ENCODE data around the gene LCN10. TPM values are rescaled to one million over a fixed set of nuclear protein-coding genes. Genes with fewer than 3 reads are reported as not detected.

Gene LCN10
- total RNA-seq, 1 donor from 2014 or later, result 7.7 TPM

GRCh38 chr9:136726118-136726517 lies 16.6 kb downstream of the LCN10 start:
- intact Hi-C loops (cut with DNase I), result loop anchor here (5.0 kb wide), 1 partner anchor 39 kb away; the partner anchor contains the start of gene AGPAT2

GRCh38 chr9:136725612-136726011 lies 17.1 kb downstream of the LCN10 start:
- intact Hi-C loops (cut with DNase I), result loop anchor here (5.0 kb wide), 1 partner anchor 38 kb away; the partner anchor contains the start of gene AGPAT2
- no peak for ATAC-seq (ENCODE audit: poor library complexity)
- DNase-seq, result no peak

More at GRCh38 chr9:136726118-136726517, 16.6 kb downstream of the LCN10 start:
- no peak for ATAC-seq (ENCODE audit: poor library complexity)
- DNase-seq, result no peak

GRCh38 chr9:136724772-136725171 lies 18.0 kb downstream of the LCN10 start:
- ATAC-seq (ENCODE audit: poor library complexity), result no peak
- DNase-seq, result no peak
- intact Hi-C loops (cut with DNase I), result loop anchor here (5.0 kb wide), 1 partner anchor 37 kb away; the partner anchor contains the start of gene AGPAT2

GRCh38 chr9:136723989-136724388 lies 18.8 kb downstream of the LCN10 start:
- ATAC-seq (ENCODE audit: poor library complexity) (no peak), DNase-seq (no peak)
- intact Hi-C loops (cut with DNase I), result no loop called here

GRCh38 chr9:136723362-136723976 lies 19.3 kb downstream of the LCN10 start:
- ATAC-seq (ENCODE audit: poor library complexity) (no peak), DNase-seq (no peak)
- intact Hi-C loops (cut with DNase I), result no loop called here

GRCh38 chr9:136722969-136723356 lies 19.8 kb downstream of the LCN10 start:
- intact Hi-C loops (cut with DNase I), result no loop called here
- DNase-seq, result no peak
- ATAC-seq (ENCODE audit: poor library complexity), result no peak

- intact Hi-C loops (cut with DNase I), result no loop called here
Observed at GRCh38 chr9:136722093-136722968, 20.4 kb downstream of the LCN10 start.

GRCh38 chr9:136721339-136722092 lies 21.2 kb downstream of the LCN10 start:
- no peak for DNase-seq
- intact Hi-C loops (cut with DNase I), result no loop called here

More at GRCh38 chr9:136722093-136722968, 20.4 kb downstream of the LCN10 start:
- peak; percentile 3 for ATAC-seq (ENCODE audit: poor library complexity)
- no peak for DNase-seq

GRCh38 chr9:136720898-136721338 lies 21.8 kb downstream of the LCN10 start:
- ATAC-seq (ENCODE audit: poor library complexity) (peak; percentile 3), DNase-seq (no peak)
- intact Hi-C loops (cut with DNase I), result no loop called here

More at GRCh38 chr9:136721339-136722092, 21.2 kb downstream of the LCN10 start:
- peak; percentile 6 for ATAC-seq (ENCODE audit: poor library complexity)

- DNase-seq, result peak; percentile 72
- ATAC-seq (ENCODE audit: poor library complexity), result peak; percentile 22
- intact Hi-C loops (cut with DNase I), result no loop called here
Observed at GRCh38 chr9:136720251-136720897, 22.4 kb downstream of the LCN10 start.

GRCh38 chr9:136719195-136719880 lies 23.4 kb downstream of the LCN10 start:
- intact Hi-C loops (cut with DNase I), result no loop called here
- no peak for ATAC-seq (ENCODE audit: poor library complexity)
- DNase-seq, result no peak

- ATAC-seq (ENCODE audit: poor library complexity) (no peak), DNase-seq (no peak)
- intact Hi-C loops (cut with DNase I), result no loop called here
Observed at GRCh38 chr9:136718345-136719194, 24.2 kb downstream of the LCN10 start.

GRCh38 chr9:136717399-136717798 lies 25.3 kb downstream of the LCN10 start:
- ATAC-seq (ENCODE audit: poor library complexity) (no peak), DNase-seq (no peak)
- intact Hi-C loops (cut with DNase I), result no loop called here

- intact Hi-C loops (cut with DNase I), result no loop called here
- ATAC-seq (ENCODE audit: poor library complexity), result no peak
- DNase-seq, result no peak
Observed at GRCh38 chr9:136714893-136715274, 27.9 kb downstream of the LCN10 start.

- peak; percentile 23 for ATAC-seq (ENCODE audit: poor library complexity)
- peak; percentile 78 for DNase-seq
- intact Hi-C loops (cut with DNase I), result no loop called here
Observed at GRCh38 chr9:136714096-136714892, 28.4 kb downstream of the LCN10 start.

GRCh38 chr9:136713550-136713949 lies 29.2 kb downstream of the LCN10 start:
- intact Hi-C loops (cut with DNase I), result no loop called here
- ATAC-seq (ENCODE audit: poor library complexity), result no peak
- no peak for DNase-seq
